ENCODE data around the gene PCF11. TPM values are rescaled to one million over a fixed set of nuclear protein-coding genes. Genes with fewer than 3 reads are reported as not detected.

The PCF11 gene
- total and polyA plus RNA-seq, 2 of the 4 experiments (the other 2 are of a cell fraction) = 19.2 to 26.7 TPM

DNA sequence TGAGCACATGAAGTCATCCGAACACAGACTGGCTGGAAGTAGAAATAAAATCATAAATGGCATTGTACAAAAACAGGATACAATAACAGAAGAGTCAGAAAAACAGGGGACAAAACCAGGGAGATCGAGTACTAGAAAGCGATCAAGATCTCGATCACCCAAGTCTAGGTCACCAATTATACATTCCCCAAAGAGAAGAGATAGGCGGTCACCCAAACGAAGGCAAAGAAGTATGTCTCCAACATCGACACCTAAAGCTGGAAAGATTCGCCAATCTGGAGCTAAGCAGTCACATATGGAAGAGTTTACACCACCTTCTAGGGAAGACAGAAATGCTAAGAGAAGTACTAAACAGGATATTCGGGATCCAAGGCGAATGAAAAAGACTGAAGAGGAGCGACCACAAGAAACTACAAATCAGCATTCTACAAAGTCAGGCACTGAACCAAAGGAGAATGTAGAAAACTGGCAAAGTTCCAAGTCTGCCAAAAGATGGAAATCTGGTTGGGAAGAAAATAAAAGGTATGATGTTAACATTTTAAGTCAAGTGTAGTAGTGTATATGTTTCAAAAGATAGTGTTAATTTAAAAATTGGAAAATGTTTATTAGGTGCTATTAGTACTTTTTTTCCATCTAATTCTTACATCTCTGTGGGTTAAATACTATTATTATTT is 9.4 kb downstream of the PCF11 start:
- no peak for DNase-seq
- WGBS, 2 experiments (ENCODE audit: extremely low coverage in 2 of 2, insufficient read length in 1 of 2) = no CpG with 5 or more reads among the region's 11 CpGs
- H4K91ac ChIP-seq (ENCODE audit: insufficient read depth, low read depth, low read length) = no peak overlapping the region
- peaks cover 2% of the 10 kb centered on the region; the same call in 1 of the 2 replicates for H3K9me1 ChIP-seq (ENCODE audit: insufficient read depth, low read length)
- H3K4ac ChIP-seq (ENCODE audit: low read depth, low read length) = no peak overlapping the region
- H2AK5ac ChIP-seq (ENCODE audit: low read depth, low read length) = no peak overlapping the region
- H3K56ac ChIP-seq (ENCODE audit: extremely low read depth, insufficient read depth, low read length) = no peak overlapping the region
- no peak overlapping the region for H3K27ac ChIP-seq (ENCODE audit: insufficient read depth, low read length)
- H3K36me3 ChIP-seq (ENCODE audit: control insufficient read depth, insufficient read depth, low read length) = peaks cover 38% of the 10 kb centered on the region
- no peak overlapping the region for H4K5ac ChIP-seq (ENCODE audit: low read depth, low read length)
- H2BK15ac ChIP-seq (ENCODE audit: low read depth, low read length) = no peak overlapping the region
- in situ Hi-C loops (cut with MboI; ENCODE audit: low sequenced_read_pairs) = loop anchor here (10.0 kb wide), 1 partner anchor 262 kb away; the partner anchor contains the start of genes DDIAS and PRCP
- H4K20me1 ChIP-seq (ENCODE audit: insufficient read depth, low read length) = peaks cover 21% of the 10 kb centered on the region; the same call in 1 of the 2 replicates
- no peak overlapping the region for H2BK20ac ChIP-seq (ENCODE audit: low read depth, low read length)
- ChIA-PET POLR2A (ENCODE audit: unreplicated experiment) (no interaction called here), CTCF (no interaction called here)
- H3K4me3 ChIP-seq (ENCODE audit: insufficient read depth, low read depth, low read length) = no peak overlapping the region
- H2AK9ac ChIP-seq (replicated peaks; ENCODE audit: low read depth, low read length, poor library complexity) = no peak overlapping the region
- BruUV-seq (replicated peaks) = no TSS peak
- H3K9ac ChIP-seq (ENCODE audit: low read depth, low read length) = no peak overlapping the region
- ATAC-seq (ENCODE audit: low read depth) = no peak
- H2BK120ac ChIP-seq (ENCODE audit: low read depth, low read length) = no peak overlapping the region
- H3K14ac ChIP-seq (replicated peaks; ENCODE audit: low read depth, low read length) = no peak overlapping the region
- H3K4me1 ChIP-seq (ENCODE audit: control insufficient read depth, insufficient read depth, low read length) = peaks cover 2% of the 10 kb centered on the region
- H4K8ac ChIP-seq (ENCODE audit: low read depth in 2 of 2, low read length in 2 of 2) = no peak overlapping the region
- TF ChIP-seq POLR2A (IDR thresholded peaks at IDR 0.05; ENCODE audit: low read depth, low read length) (no peak), BHLHE40 (IDR thresholded peaks at IDR 0.05; ENCODE audit: low read depth, low read length) (no peak), RAD21 (IDR thresholded peaks at IDR 0.05; ENCODE audit: low read length) (no peak), RFX5 (IDR thresholded peaks at IDR 0.05; ENCODE audit: low read depth, low read length) (no peak), FOS (IDR thresholded peaks at IDR 0.05; ENCODE audit: low read depth, low read length) (no peak), MAZ (IDR thresholded peaks at IDR 0.05; ENCODE audit: borderline replicate concordance, low read depth, low read length) (no peak), MXI1 (IDR thresholded peaks at IDR 0.05; ENCODE audit: borderline replicate concordance, low read depth, low read length) (no peak), MAFK (IDR thresholded peaks at IDR 0.05; ENCODE audit: low read depth, low read length) (no peak), NFE2L2 (IDR thresholded peaks at IDR 0.05; ENCODE audit: low read depth, low read length) (no peak)
- H3K18ac ChIP-seq (ENCODE audit: low read depth, low read length) = no peak overlapping the region
- H3K4me2 ChIP-seq (ENCODE audit: low read depth, low read length) = no peak overlapping the region
- no peaks in the 10 kb centered on the region; the same call in 1 of the 2 replicates for H3K9me3 ChIP-seq (ENCODE audit: control insufficient read depth, insufficient read depth, low read length)
- intact Hi-C loops (cut with micrococcal nuclease) = no loop called here
- H3K79me1 ChIP-seq (ENCODE audit: low read depth in 1 of 2, low read length in 2 of 2) = peaks cover 28 to 60% of the 10 kb centered on the region in 2 experiments
- H2AFZ ChIP-seq (replicated peaks; ENCODE audit: low read length, poor library complexity) = no peak overlapping the region
- H3K23ac ChIP-seq (ENCODE audit: low read depth, low read length) = no peak overlapping the region
- H2BK5ac ChIP-seq (ENCODE audit: low read depth, low read length, poor library complexity, severe bottlenecking) = no peak overlapping the region
- no peaks in the 10 kb centered on the region for H3K27me3 ChIP-seq (ENCODE audit: control insufficient read depth, insufficient read depth, low read length)
- dilution Hi-C loops (cut with HindIII; ENCODE audit: low sequenced_read_pairs, unreplicated experiment) = loop anchor here (25.0 kb wide), 1 partner anchor 104 kb away; the partner anchor contains the start of gene RAB30

All from IMR-90 (cell line).